Measurements from ENCODE around the gene GRM8. TPM values are rescaled to one million over a fixed set of nuclear protein-coding genes. Genes with fewer than 3 reads are reported as not detected.
A peak's percentile ranks its signal among the peaks of the same experiment; 100 is the strongest.

Gene GRM8
- total RNA-seq, 6 donors from 2014 or later = 0.49 to 6.5 (median 1.8) TPM; not detected in 3

- Histone ChIP-seq H3K4me3 (no peak overlapping the region), H3K9me3 (no peaks in the 10 kb centered on the region), H3K27me3 (no peaks in the 10 kb centered on the region), H3K36me3 (no peaks in the 10 kb centered on the region), H3K4me1 (no peaks in the 10 kb centered on the region), H3K27ac (no peak overlapping the region)
- DNase-seq = peak in 1 of 2 donors; percentile 34
- TF ChIP-seq POLR2AphosphoS5 (IDR thresholded peaks at IDR 0.05) (no peak), POLR2A (IDR thresholded peaks at IDR 0.05) (no peak), EP300 (IDR thresholded peaks at IDR 0.05) (no peak), CTCF (IDR thresholded peaks at IDR 0.05) (no peak)
- no peak for ATAC-seq (ENCODE audit: low FRiP score in 2 of 2)
- 94% methylated on average over 17 to 18 of the region's 18 CpGs for WGBS, 2 donors
Observed at GRCh38 chr7:127091620-127092019, 161.1 kb downstream of the GRM8 start.

GRCh38 chr7:127089146-127089545 lies 163.6 kb downstream of the GRM8 start:
- 50 to 72% methylated on average over 1 of the region's 1 CpG for WGBS, 2 donors
- no peak overlapping the region for H3K4me3 ChIP-seq
- ATAC-seq (ENCODE audit: low FRiP score in 2 of 2) = no peak

GRCh38 chr7:127081539-127081938 lies 171.2 kb downstream of the GRM8 start:
- Histone ChIP-seq H3K27ac (no peak overlapping the region), H3K4me3 (no peak overlapping the region), H3K4me1 (no peaks in the 10 kb centered on the region), H3K27me3 (no peaks in the 10 kb centered on the region), H3K9me3 (no peaks in the 10 kb centered on the region), H3K36me3 (no peaks in the 10 kb centered on the region)
- WGBS, 2 donors = 68 to 70% methylated on average over 3 of the region's 3 CpGs
- ATAC-seq (ENCODE audit: low FRiP score in 2 of 2) (no peak), DNase-seq (no peak)
- TF ChIP-seq POLR2A (IDR thresholded peaks at IDR 0.05) (no peak), POLR2AphosphoS5 (IDR thresholded peaks at IDR 0.05) (no peak), CTCF (IDR thresholded peaks at IDR 0.05) (no peak), EP300 (IDR thresholded peaks at IDR 0.05) (no peak)

More at GRCh38 chr7:127089146-127089545, 163.6 kb downstream of the GRM8 start:
- Histone ChIP-seq H3K9me3 (no peaks in the 10 kb centered on the region), H3K36me3 (no peaks in the 10 kb centered on the region), H3K27ac (no peak overlapping the region), H3K4me1 (no peaks in the 10 kb centered on the region), H3K27me3 (no peaks in the 10 kb centered on the region)
- no peak for TF ChIP-seq POLR2A (IDR thresholded peaks at IDR 0.05)
- TF ChIP-seq CTCF (IDR thresholded peaks at IDR 0.05) = no peak
- TF ChIP-seq POLR2AphosphoS5 (IDR thresholded peaks at IDR 0.05) = no peak
- no peak for TF ChIP-seq EP300 (IDR thresholded peaks at IDR 0.05)
- no peak for DNase-seq

GRCh38 chr7:127080576-127080975 lies 172.2 kb downstream of the GRM8 start:
- TF ChIP-seq POLR2A (IDR thresholded peaks at IDR 0.05) = no peak
- no peak for TF ChIP-seq CTCF (IDR thresholded peaks at IDR 0.05)
- TF ChIP-seq POLR2AphosphoS5 (IDR thresholded peaks at IDR 0.05) = no peak
- no peak for TF ChIP-seq EP300 (IDR thresholded peaks at IDR 0.05)

GRCh38 chr7:127066974-127067373 lies 185.8 kb downstream of the GRM8 start:
- no peak overlapping the region for H3K4me3 ChIP-seq
- DNase-seq (no peak), ATAC-seq (ENCODE audit: low FRiP score in 2 of 2) (no peak)
- WGBS, 2 donors = 65 to 72% methylated on average over 3 of the region's 3 CpGs
- no peaks in the 10 kb centered on the region for H3K36me3 ChIP-seq
- H3K4me1 ChIP-seq = no peaks in the 10 kb centered on the region
- H3K27me3 ChIP-seq = no peaks in the 10 kb centered on the region
- no peak for TF ChIP-seq EP300 (IDR thresholded peaks at IDR 0.05)
- no peak overlapping the region for H3K27ac ChIP-seq
- peaks cover 0 to 8% (median 2%) of the 10 kb centered on the region in 4 donors for H3K9me3 ChIP-seq

More at GRCh38 chr7:127080576-127080975, 172.2 kb downstream of the GRM8 start:
- WGBS, 2 donors = 57 to 67% methylated on average over 2 of the region's 2 CpGs
- Histone ChIP-seq H3K36me3 (no peaks in the 10 kb centered on the region), H3K4me1 (no peaks in the 10 kb centered on the region), H3K27ac (no peak overlapping the region), H3K9me3 (no peaks in the 10 kb centered on the region), H3K4me3 (no peak overlapping the region), H3K27me3 (no peaks in the 10 kb centered on the region)
- DNase-seq = no peak
- no peak for ATAC-seq (ENCODE audit: low FRiP score in 2 of 2)

Data from upper lobe of left lung (tissue), 6 donors.